Thymus (tissue), 14 donors: ENCODE results near the gene EPN1. TPM values are rescaled to one million over a fixed set of nuclear protein-coding genes. Genes with fewer than 3 reads are reported as not detected.

Experiments used
- DNase-seq, 9 donors: peaks; one replicate each; pipeline ENCODE4 v3.0.0-alpha.2; 2013; ENCODE audit warnings: low spot score in 9 of 9, low read depth in 6 of 9, missing footprints in 1 of 9
- H3K27ac ChIP-seq, 2 donors: one replicate each; pipeline ENCODE4 v1.5.1; 2013; ENCODE audit warnings: control low read depth in 1 of 2, low read depth in 1 of 2, low read length in 1 of 2, mild to moderate bottlenecking in 1 of 2, moderate library complexity in 1 of 2
- H3K27me3 ChIP-seq, 2 donors: one replicate each; pipeline ENCODE4 v1.5.1; 2013; ENCODE audit warnings: low read length in 1 of 2; ENCODE audit not compliant: control insufficient read depth in 2 of 2, insufficient read depth in 1 of 2
- H3K36me3 ChIP-seq, 2 donors: one replicate each; pipeline ENCODE4 v1.5.1; 2013; ENCODE audit warnings: low read length in 1 of 2, mild to moderate bottlenecking in 1 of 2, moderate library complexity in 1 of 2; ENCODE audit not compliant: control insufficient read depth in 2 of 2, insufficient read depth in 2 of 2
- H3K4me1 ChIP-seq, 2 donors: one replicate each; pipeline ENCODE4 v1.5.1; 2013; ENCODE audit warnings: low read length in 2 of 2; ENCODE audit not compliant: control insufficient read depth in 2 of 2, insufficient read depth in 2 of 2
- H3K4me3 ChIP-seq, 2 donors: one replicate each; pipeline ENCODE4 v1.5.1; 2013; ENCODE audit warnings: low read length in 2 of 2, control low read depth in 1 of 2, mild to moderate bottlenecking in 1 of 2
- H3K9me3 ChIP-seq, 2 donors: one replicate each; pipeline ENCODE4 v1.5.1; 2013; ENCODE audit warnings: low read length in 1 of 2, mild to moderate bottlenecking in 1 of 2; ENCODE audit not compliant: control insufficient read depth in 2 of 2, insufficient read depth in 1 of 2
- WGBS: extraction: QIAGEN DNeasy Blood & Tissue Kit; methylation state at CpG from one replicate; pipeline ENCODE4 v1.1.7; 2013; 5-methylcytosine and 5-hydroxymethylcytosine counted together
- long read RNA-seq, 10 donors: transcript quantifications; one replicate each; lab custom pipeline, GENCODE V29; 2026
- polyA plus RNA-seq: library from polyadenylated mRNA; stranded (reverse); fragments of 200-250 nt; gene quantifications from one replicate; pipeline ENCODE4 v1.2.3, GENCODE V29; 2013
- total RNA-seq: library from RNA; stranded (reverse); fragments of 120-200 nt; gene quantifications from one replicate; pipeline ENCODE4 v1.2.4, GENCODE V29; 2013
- donor health status: healthy.

EPN1 gene
- total RNA-seq (9.9 TPM), polyA plus RNA-seq (34.6 TPM)
- long read RNA-seq, donor 1: 0 reads
- long read RNA-seq, donor 2, full-length matches to known transcripts: 7 of 17 reads
- long read RNA-seq, donor 2, partial matches to known transcripts: 10 of 17 reads
- long read RNA-seq, donor 2, other reads (novel, unspliced or antisense): 0 of 17 reads
- long read RNA-seq, donor 3, full-length matches to known transcripts: 5 of 5 reads
- long read RNA-seq, donor 3, partial matches to known transcripts: 0 of 5 reads
- long read RNA-seq, donor 3, other reads (novel, unspliced or antisense): 0 of 5 reads
- long read RNA-seq, donor 4, full-length matches to known transcripts: 4 of 4 reads
- long read RNA-seq, donor 4, partial matches to known transcripts: 0 of 4 reads
- long read RNA-seq, donor 4, other reads (novel, unspliced or antisense): 0 of 4 reads
- long read RNA-seq, donor 5, full-length matches to known transcripts: 5 of 5 reads
- long read RNA-seq, donor 5, partial matches to known transcripts: 0 of 5 reads
- long read RNA-seq, donor 5, other reads (novel, unspliced or antisense): 0 of 5 reads
- long read RNA-seq, donor 6, full-length matches to known transcripts: 4 of 11 reads
- long read RNA-seq, donor 6, partial matches to known transcripts: 0 of 11 reads
- long read RNA-seq, donor 6, other reads (novel, unspliced or antisense): 7 of 11 reads
- long read RNA-seq, donor 7, partial matches to known transcripts: 5 of 5 reads
- long read RNA-seq, donor 7, other reads (novel, unspliced or antisense): 0 of 5 reads
- long read RNA-seq, donor 8, full-length matches to known transcripts: 1 of 1 reads
- long read RNA-seq, donor 8, partial matches to known transcripts: 0 of 1 reads
- long read RNA-seq, donor 8, other reads (novel, unspliced or antisense): 0 of 1 reads
- long read RNA-seq, donor 9, full-length matches to known transcripts: 5 of 5 reads
- long read RNA-seq, donor 9, partial matches to known transcripts: 0 of 5 reads
- long read RNA-seq, donor 9, other reads (novel, unspliced or antisense): 0 of 5 reads
- long read RNA-seq, donor 10, full-length matches to known transcripts: 3 of 3 reads
- long read RNA-seq, donor 10, partial matches to known transcripts: 0 of 3 reads
- long read RNA-seq, donor 10, other reads (novel, unspliced or antisense): 0 of 3 reads

DNA sequence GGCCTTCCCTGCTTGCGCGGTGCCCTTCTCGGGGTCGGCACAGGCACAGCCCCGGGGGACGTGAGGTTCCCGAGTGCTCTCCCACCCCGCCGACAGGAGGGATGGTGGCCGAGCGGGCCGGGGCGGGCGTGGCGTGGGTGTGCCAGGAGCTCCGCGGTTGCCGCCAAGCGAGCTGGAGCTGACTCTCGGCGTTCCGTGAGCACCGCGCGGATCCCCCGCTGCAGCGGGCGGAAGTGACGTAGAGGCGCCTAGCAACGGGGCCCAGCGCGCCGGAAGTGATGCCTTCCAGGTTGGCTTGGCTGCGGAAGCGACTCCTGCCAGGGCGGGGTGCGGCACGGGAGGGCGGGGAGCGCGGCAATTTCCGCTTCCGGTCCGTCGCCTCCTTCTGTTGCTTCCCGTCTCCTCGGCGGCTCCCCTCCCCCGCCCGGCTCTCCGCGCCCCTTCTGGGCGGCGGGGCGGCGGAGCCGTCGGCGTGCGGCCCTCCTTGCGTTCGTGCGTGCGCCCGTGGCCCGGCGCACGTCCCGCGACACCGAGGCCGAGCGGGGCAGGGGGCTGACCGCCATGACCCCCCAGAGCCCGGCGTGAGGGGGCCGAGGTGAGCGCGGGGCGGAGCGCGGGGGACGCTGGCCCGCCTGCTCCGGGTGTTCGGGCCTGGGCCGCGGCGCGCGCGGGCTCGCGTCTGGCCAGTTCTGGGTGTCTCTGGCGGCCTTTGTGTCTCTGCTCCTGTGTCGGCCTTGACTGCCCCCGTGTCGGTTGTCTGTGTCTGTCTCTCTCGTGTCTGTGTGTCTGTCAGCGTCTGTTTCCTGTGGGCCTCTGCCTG lies at the start of gene EPN1:
Gene EPN1 (plus strand): TSS at position 386 of the 820 bp plus-strand sequence. CDS start 3,402 bp downstream, outside the sequence.
- no peaks in the 10 kb centered on the region for H3K27me3 ChIP-seq
- H3K4me1 ChIP-seq: peaks cover 15 to 19% of the 10 kb centered on the region in 2 donors
- H3K9me3 ChIP-seq: no peaks in the 10 kb centered on the region
- DNase-seq: peak; percentile 87 to 97 (median 93)
- peaks cover 38 to 48% of the 10 kb centered on the region in 2 donors for H3K36me3 ChIP-seq
- peak within 1 kb of the TSS; percentile 71 to 95 for H3K4me3 ChIP-seq
- H3K27ac ChIP-seq: peak within 1 kb of the TSS; percentile 32 to 90
- WGBS: 2% methylated on average over 101 of the region's 101 CpGs

DNA sequence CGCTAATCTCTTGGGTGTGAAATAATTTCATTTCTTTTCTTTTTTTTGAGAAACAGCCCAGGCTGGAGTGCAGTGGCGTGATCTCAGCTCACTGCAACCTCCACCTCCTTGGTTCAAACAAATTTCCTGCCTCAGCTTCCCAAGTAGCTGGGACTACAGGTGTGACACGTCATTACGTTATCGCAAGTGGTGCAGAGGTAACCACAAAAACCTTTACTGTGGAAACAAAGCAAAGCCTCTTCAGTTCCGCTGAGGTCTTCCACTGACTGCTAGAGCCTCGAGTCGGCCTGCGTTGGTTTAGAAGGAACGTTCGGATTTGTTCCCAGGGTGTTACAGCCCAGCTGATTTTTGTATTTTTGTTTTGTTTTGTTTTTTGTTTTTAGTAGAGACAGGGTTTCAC lies 48.7 kb upstream of the EPN1 start:
- Histone ChIP-seq H3K4me3 (no peak overlapping the region), H3K27ac (no peak overlapping the region), H3K4me1 (peaks cover 11 to 22% of the 10 kb centered on the region in 2 donors), H3K27me3 (no peaks in the 10 kb centered on the region), H3K9me3 (no peaks in the 10 kb centered on the region), H3K36me3 (peaks cover 2 to 10% of the 10 kb centered on the region in 2 donors)
- peak in 3 of 9 donors; percentile 67 to 86 (median 73) for DNase-seq
- 42% methylated on average over 11 of the region's 11 CpGs for WGBS

DNA sequence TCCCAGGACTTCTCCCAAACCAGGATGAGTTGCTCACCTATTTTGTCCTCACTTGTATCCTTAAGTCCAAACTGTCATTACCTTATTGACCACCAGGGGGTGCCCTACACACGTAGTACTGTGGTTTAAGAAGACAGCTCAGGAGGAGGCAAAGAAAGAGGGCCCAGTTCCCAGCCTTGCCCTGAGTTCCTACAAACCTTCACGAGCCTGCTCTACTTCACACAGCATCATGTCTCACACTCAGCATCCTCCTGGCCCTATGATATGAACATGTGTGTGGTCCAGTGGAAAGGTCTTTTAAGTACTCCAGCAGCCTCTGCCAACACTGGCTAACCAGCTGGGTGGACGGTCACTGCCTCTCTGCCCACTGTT lies 42.6 kb upstream of the EPN1 start:
- DNase-seq: peak in 7 of 9 donors; percentile 87 to 96 (median 95)
- H3K4me3 ChIP-seq: no peak overlapping the region
- no peaks in the 10 kb centered on the region for H3K27me3 ChIP-seq
- peaks cover 17 to 36% of the 10 kb centered on the region in 2 donors for H3K4me1 ChIP-seq
- H3K9me3 ChIP-seq: no peaks in the 10 kb centered on the region
- peaks cover 0 to under 1% of the 10 kb centered on the region in 2 donors for H3K36me3 ChIP-seq
- 34% methylated on average over 3 of the region's 3 CpGs for WGBS
- peak overlapping the region; percentile 53 to 72 for H3K27ac ChIP-seq

DNA sequence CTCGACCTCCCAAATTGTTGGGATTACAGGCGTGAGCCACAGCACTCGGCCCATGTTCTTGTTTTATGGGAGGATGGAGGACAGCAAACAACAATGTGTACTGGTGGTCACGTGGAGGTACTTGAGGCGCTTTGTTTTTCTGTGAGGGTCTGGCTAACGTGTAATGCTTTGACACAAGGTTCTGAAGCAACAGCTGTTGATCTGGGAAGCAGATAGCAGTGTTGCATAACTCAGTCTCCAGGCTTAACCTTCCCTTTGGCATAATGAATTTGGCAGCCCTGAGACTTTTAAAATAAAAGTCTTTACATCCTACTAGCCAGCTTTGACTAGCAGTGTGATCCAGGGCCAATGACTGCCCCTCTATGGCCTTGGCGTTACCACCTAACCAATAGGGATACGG lies 41.2 kb upstream of the EPN1 start:
- Histone ChIP-seq H3K27me3 (no peaks in the 10 kb centered on the region), H3K9me3 (no peaks in the 10 kb centered on the region), H3K36me3 (peaks cover 0 to 9% of the 10 kb centered on the region in 2 donors), H3K4me1 (peaks cover 21 to 37% of the 10 kb centered on the region in 2 donors), H3K27ac (no peak overlapping the region), H3K4me3 (no peak overlapping the region)
- DNase-seq: no peak
- 93% methylated on average over 8 of the region's 8 CpGs for WGBS

DNA sequence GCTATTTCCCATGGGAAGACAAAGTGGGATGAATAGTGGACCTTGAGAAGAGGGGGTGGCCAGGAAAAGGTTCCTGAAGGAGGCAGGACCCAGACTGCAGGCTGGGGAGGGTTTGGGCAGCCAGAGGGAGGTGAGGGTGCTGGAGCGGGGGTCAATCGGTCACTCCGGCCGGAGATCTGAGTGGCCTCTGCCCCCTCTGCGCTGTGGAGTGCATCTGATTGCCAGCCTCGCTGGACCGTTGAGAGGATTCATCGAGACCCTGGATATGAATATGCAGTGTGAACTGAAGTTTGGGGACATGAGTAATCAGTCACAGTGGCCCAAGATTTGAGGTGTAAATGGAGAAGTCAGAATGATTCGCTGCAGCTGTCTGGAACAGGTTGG lies 39.7 kb upstream of the EPN1 start:
- peak overlapping the region; percentile 89 to 97 for H3K27ac ChIP-seq
- H3K36me3 ChIP-seq: peaks cover 0 to 9% of the 10 kb centered on the region in 2 donors
- peaks cover 21 to 51% of the 10 kb centered on the region in 2 donors for H3K4me1 ChIP-seq
- DNase-seq: no peak
- H3K27me3 ChIP-seq: no peaks in the 10 kb centered on the region
- WGBS: 20% methylated on average over 9 of the region's 9 CpGs
- H3K4me3 ChIP-seq: peak overlapping the region; percentile 98 to 99
- peaks cover 0 to 8% of the 10 kb centered on the region in 2 donors for H3K9me3 ChIP-seq

DNA sequence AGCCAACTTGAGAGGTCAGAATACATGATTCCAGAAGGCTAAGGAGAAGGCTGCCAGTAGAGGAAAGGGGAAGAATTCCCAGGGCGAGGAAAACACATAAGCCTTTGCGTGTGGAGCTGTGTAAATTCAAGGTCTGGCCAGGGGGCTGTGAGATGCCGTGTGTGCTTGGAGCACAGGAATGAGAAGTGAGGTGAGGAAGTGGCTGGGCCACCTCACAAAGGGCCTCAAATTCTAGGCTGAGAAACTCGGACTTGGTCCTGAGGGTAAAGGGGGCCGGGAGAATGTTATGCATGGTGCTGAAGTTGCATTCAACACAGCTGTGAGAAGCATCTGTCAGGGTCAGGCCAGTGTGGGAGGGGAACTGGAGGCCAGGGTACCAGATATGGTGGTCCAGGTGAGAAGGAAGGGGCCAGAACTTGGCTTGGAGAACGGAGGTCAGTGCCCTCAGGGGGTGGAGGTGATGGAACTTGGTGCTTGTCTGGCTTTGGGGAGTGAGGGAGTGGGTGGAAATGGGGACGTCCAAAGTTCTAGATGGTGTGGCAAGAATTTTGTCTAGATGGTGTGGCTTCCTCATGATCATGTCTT lies 39.1 kb upstream of the EPN1 start:
- DNase-seq: no peak
- Histone ChIP-seq H3K9me3 (peaks cover 0 to 11% of the 10 kb centered on the region in 2 donors), H3K4me1 (peaks cover 23 to 55% of the 10 kb centered on the region in 2 donors), H3K36me3 (peaks cover 0 to 9% of the 10 kb centered on the region in 2 donors), H3K27ac (peak overlapping the region in 1 of 2 donors; percentile 89), H3K27me3 (no peaks in the 10 kb centered on the region), H3K4me3 (peak overlapping the region; percentile 98 to 99)
- 78% methylated on average over 7 of the region's 7 CpGs for WGBS

DNA sequence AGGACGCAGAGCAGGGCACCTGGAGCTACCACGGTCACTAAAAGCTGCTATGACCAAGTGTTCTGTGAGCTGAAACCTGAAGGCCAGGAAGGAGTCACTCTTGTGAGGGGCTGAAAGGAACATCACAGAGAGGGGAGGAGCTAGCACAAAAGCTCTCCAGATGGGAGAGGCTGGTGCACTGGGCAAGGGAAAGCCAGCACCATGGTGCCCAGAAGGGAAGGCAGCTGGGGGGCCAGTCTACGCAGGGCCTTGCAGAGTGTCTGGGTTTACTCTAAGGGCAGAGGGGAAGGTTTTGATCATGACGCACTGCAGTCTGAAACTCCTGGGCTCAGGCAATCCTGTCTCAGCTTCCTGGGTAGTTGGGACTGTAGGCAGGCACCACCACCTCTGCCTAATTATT lies 38.3 kb upstream of the EPN1 start:
- no peak for DNase-seq
- H3K27me3 ChIP-seq: peaks cover 0 to 3% of the 10 kb centered on the region in 2 donors
- peaks cover 0 to 11% of the 10 kb centered on the region in 2 donors for H3K9me3 ChIP-seq
- 99% methylated on average over 4 of the region's 4 CpGs for WGBS
- H3K4me1 ChIP-seq: peaks cover 23 to 57% of the 10 kb centered on the region in 2 donors
- peaks cover 0 to 9% of the 10 kb centered on the region in 2 donors for H3K36me3 ChIP-seq
- H3K27ac ChIP-seq: no peak overlapping the region
- no peak overlapping the region for H3K4me3 ChIP-seq

DNA sequence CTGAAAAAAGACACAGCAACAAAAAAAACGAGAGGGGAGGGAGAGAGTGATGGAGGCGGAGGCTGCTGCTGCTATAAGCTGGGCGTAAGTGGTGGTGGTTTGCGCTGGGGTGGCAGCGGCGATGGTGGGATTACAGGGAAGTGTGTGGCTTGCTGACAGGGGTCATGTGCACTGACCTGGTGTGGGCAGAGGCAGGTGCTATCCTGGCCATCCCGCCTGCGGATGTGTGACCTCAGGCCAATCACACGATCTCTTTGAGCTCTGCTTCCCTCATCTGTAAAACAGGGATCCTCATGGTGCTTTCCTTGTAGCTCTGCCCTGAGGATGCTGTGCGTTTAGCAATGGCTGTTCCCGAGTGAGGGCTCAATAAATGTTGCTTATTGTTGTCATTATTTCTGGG lies 37.5 kb upstream of the EPN1 start:
- DNase-seq: no peak
- no peak overlapping the region for H3K27ac ChIP-seq
- no peak overlapping the region for H3K4me3 ChIP-seq
- 92% methylated on average over 11 of the region's 11 CpGs for WGBS
- H3K4me1 ChIP-seq: peaks cover 27 to 56% of the 10 kb centered on the region in 2 donors
- H3K9me3 ChIP-seq: peaks cover 0 to 11% of the 10 kb centered on the region in 2 donors
- peaks cover 0 to 9% of the 10 kb centered on the region in 2 donors for H3K27me3 ChIP-seq
- peaks cover 0 to 9% of the 10 kb centered on the region in 2 donors for H3K36me3 ChIP-seq
